ENCODE data around the gene ABCB1.

DNA sequence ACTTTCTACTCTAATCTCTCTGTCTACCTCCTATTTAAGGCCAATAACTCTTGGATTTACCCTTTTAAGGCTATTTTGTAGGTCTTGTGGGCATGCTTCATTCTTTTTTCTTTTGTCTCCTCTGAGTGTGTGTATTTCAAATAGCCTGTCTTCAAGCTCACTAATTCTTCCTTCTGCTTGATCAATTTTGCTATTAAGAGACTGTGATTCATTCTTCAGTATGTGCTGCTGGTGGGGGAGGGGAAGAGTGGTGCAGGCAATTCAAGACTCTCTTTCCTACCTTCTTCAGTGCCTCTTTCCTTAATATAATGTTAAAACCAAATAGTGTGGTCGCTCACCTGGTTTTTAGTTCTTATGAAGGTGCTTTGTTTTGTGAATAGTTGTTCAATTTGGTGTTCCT is 20.0 kb downstream of the ABCB1 start:
- TF ChIP-seq POLR2A (IDR thresholded peaks at IDR 0.05; ENCODE audit: low read length) (no peak), GATA1 (IDR thresholded peaks at IDR 0.05; ENCODE audit: low read depth, low read length) (no peak)

Data from erythroblast (primary cell).